ENCODE data around the gene DIO1.

DNA sequence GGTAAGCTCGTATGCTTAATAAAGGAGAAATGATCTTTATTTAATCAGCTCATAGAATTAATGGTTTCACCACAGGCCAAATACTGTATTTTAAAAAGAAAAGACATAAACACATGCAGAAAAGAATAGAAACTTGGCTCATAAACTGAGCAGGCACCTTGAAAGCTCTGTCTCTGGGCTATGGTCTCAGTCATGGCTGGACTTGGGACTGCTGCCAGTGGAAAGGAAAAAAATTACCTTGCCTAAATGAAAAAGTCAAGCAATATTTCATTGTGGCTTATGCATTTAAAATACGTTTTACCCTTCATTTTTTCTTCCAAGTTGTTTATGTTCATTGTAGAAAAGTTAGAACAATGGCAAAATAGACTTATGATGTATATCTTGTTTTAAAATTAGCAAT is 60.1 kb downstream of the DIO1 start:
- TF ChIP-seq, protein P1, sequence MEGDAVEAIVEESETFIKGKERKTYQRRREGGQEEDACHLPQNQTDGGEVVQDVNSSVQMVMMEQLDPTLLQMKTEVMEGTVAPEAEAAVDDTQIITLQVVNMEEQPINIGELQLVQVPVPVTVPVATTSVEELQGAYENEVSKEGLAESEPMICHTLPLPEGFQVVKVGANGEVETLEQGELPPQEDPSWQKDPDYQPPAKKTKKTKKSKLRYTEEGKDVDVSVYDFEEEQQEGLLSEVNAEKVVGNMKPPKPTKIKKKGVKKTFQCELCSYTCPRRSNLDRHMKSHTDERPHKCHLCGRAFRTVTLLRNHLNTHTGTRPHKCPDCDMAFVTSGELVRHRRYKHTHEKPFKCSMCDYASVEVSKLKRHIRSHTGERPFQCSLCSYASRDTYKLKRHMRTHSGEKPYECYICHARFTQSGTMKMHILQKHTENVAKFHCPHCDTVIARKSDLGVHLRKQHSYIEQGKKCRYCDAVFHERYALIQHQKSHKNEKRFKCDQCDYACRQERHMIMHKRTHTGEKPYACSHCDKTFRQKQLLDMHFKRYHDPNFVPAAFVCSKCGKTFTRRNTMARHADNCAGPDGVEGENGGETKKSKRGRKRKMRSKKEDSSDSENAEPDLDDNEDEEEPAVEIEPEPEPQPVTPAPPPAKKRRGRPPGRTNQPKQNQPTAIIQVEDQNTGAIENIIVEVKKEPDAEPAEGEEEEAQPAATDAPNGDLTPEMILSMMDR (conservative IDR thresholded peaks at IDR 0.05): no peak
- TF ChIP-seq EZH2 (IDR thresholded peaks at IDR 0.05; ENCODE audit: low read depth): no peak
